Skeletal muscle satellite cell (primary cell): ENCODE data around the gene INPP4A.

Experiments used
- H3K27me3 ChIP-seq: 2 replicates; pipeline ENCODE4 v1.7.0; 2013; ENCODE audit warnings: low read length; ENCODE audit not compliant: control insufficient read depth, insufficient read depth
- H3K36me3 ChIP-seq: 2 replicates; pipeline ENCODE4 v1.7.0; 2013; ENCODE audit warnings: mild to moderate bottlenecking, control low read depth, low read length; ENCODE audit not compliant: insufficient read depth
- H3K4me1 ChIP-seq: 2 replicates; pipeline ENCODE4 v1.7.0; 2013; ENCODE audit warnings: low read length; ENCODE audit not compliant: control insufficient read depth, insufficient read depth
- H3K4me2 ChIP-seq: 2 replicates; pipeline ENCODE4 v1.7.0; 2013; ENCODE audit warnings: mild to moderate bottlenecking, low read length
- H3K4me3 ChIP-seq: 2 replicates; pipeline ENCODE4 v1.7.0; 2013; ENCODE audit warnings: low read length
- H3K9ac ChIP-seq: 2 replicates; pipeline ENCODE4 v1.7.0; 2013; ENCODE audit warnings: mild to moderate bottlenecking, low read depth, low read length, moderate library complexity
- H3K9me3 ChIP-seq: replicated peaks from 2 replicates; pipeline ENCODE4 v1.7.0; 2013; ENCODE audit warnings: mild to moderate bottlenecking, control low read depth, low read length

Gene INPP4A

DNA sequence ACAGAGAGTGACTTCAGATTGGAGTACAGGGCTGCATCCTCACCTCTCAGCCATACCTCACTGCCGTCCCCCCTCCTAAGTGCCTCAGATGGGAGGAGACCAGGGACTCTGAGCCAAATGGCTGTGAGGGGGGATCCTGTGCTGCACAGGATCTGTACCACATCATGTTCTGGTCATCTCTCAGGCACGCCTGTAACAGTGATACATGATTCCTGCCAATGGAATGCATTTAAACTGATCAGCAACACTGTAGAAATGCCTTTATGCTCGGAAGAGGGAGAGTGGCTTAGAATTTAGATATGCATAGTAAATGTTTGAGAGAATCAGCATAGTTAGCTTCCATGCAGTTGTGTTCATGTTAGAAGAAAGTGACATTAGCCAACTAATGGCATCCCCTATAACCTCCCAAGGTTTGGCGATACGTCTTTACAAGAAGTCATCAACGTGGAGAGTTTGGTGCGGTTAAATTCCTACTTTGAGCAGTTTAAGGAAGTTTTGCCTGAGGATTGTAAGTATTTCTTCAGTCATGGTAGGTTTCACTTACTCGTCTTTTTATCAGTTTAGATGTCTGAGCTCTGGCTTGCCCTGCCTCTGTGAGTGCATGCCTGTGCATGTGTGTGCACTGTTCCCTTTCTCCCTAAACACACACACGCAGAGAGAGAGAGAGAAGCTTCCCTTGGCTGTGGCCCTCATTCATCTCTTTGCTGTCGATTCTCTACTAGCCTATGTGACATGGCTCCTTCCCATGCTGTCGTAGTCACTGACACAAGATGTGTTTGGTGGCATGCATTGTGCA lies 123.7 kb downstream of the INPP4A start:
- no peak overlapping the region for H3K4me3 ChIP-seq
- H3K9ac ChIP-seq: no peak overlapping the region
- peaks cover 30% of the 10 kb centered on the region for H3K36me3 ChIP-seq

DNA sequence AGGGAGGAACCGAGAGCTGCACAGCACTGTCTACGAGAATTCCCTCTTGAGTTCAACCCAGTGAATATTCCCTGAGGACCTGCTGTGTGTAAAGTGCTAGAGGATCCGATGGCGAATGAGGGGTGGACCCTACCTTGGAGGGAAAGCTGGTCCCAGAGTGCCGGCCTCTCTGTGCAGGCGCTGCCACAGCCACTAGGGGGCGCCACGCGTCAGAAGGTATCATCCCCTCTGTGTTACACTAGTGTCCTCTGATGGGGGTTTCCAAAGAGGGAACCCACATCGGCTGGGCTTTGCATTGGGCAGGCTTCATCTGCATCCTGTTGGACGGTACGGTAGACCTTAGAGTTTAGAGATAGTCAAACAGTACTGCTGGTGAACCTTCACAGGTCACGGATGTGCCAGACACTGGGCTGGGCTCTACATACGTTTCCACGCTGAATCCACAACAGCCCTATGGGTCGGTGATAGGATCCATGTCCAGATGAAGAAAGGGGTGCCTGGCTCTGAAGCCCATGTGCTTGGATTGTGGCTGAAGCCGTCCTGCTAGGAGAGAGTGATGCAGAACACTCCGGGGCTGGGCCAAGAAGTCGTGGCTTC lies 124.6 kb downstream of the INPP4A start:
- no peak overlapping the region for H3K4me2 ChIP-seq
- H3K27me3 ChIP-seq: no peaks in the 10 kb centered on the region
- peaks cover 33% of the 10 kb centered on the region for H3K36me3 ChIP-seq
- H3K4me3 ChIP-seq: no peak overlapping the region
- H3K9me3 ChIP-seq: no peaks in the 10 kb centered on the region
- H3K9ac ChIP-seq: no peak overlapping the region
- peaks cover 8% of the 10 kb centered on the region for H3K4me1 ChIP-seq

More for the DNA sequence above, 123.7 kb downstream of the INPP4A start:
- Histone ChIP-seq H3K4me2 (no peak overlapping the region), H3K9me3 (no peaks in the 10 kb centered on the region), H3K4me1 (peaks cover 8% of the 10 kb centered on the region), H3K27me3 (no peaks in the 10 kb centered on the region)

DNA sequence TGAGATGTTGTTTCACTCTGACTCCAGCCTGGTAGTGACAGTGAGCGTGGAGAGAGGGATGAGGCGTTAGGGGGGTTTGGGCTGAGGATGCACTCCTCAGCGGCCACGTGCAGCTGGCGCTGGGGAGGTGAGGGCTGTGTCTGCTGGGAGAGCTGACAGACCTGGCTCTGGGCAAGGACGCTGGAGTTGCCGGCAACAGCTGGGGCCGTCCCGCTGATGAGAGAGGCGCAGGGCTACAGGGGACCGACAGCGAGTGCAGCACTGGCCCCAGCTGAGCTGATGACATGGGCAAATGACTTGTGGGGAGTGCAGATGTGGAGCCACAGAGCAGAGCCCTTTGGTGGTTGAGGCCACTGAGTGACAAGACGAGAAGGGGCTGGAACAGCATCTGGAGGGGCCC lies 125.3 kb downstream of the INPP4A start:
- Histone ChIP-seq H3K27me3 (no peaks in the 10 kb centered on the region), H3K4me3 (no peak overlapping the region), H3K4me2 (no peak overlapping the region), H3K9me3 (no peaks in the 10 kb centered on the region), H3K36me3 (peaks cover 33% of the 10 kb centered on the region), H3K9ac (no peak overlapping the region), H3K4me1 (peaks cover 8% of the 10 kb centered on the region)

DNA sequence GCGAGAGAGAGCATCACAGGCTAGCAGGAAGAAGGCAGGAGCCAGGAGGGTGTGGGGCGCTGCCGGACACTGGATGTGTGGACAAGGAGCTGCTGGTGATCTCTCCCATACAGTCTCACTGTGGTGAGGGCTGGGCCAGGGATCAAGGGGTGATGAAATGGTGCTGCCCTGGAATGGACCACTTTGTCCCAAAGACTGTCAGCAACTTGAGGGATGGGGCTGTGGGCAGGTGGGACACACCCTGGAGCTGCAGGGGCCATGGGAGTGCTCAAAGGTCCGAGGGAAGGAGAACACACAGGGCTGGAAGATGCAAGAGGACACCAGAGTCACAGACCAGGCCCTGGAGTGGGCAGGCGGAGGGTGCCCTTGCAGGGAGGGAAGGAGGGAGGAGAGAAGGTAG lies 125.7 kb downstream of the INPP4A start:
- Histone ChIP-seq H3K9ac (no peak overlapping the region), H3K4me1 (peaks cover 8% of the 10 kb centered on the region), H3K4me3 (no peak overlapping the region), H3K9me3 (no peaks in the 10 kb centered on the region), H3K36me3 (peaks cover 33% of the 10 kb centered on the region), H3K4me2 (no peak overlapping the region), H3K27me3 (no peaks in the 10 kb centered on the region)

DNA sequence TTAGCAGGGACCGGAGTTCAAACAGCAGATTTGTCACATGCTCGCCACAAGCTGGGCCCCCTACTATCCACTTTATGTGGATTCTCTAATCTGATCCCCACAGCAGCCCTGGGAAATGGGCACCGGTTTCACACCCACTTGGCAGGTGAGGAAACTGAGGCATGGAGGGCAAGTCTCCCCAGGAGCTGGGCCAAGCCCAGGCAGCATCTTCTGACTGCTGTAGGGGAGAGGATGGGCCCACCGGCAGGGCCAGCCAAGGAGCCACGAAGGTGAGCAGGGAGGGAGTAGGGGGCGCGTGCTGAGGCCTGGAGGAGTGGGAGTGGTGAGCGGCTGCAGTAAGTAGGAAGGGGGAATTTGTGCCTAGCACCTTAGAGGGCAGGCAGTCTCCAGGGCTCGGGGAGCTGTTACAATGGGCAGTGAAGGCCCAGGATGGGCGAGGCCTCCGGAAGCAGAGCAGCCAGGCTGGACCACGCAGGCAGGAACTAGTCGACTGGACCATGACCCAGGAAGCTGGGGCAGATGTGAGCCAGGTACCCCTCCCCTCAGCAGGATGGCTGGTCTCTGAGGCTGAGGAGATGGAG lies 126.6 kb downstream of the INPP4A start:
- H3K4me2 ChIP-seq: no peak overlapping the region
- H3K9ac ChIP-seq: no peak overlapping the region
- no peaks in the 10 kb centered on the region for H3K9me3 ChIP-seq
- H3K4me3 ChIP-seq: no peak overlapping the region
- no peaks in the 10 kb centered on the region for H3K27me3 ChIP-seq
- peaks cover 8% of the 10 kb centered on the region for H3K4me1 ChIP-seq
- H3K36me3 ChIP-seq: peaks cover 35% of the 10 kb centered on the region

DNA sequence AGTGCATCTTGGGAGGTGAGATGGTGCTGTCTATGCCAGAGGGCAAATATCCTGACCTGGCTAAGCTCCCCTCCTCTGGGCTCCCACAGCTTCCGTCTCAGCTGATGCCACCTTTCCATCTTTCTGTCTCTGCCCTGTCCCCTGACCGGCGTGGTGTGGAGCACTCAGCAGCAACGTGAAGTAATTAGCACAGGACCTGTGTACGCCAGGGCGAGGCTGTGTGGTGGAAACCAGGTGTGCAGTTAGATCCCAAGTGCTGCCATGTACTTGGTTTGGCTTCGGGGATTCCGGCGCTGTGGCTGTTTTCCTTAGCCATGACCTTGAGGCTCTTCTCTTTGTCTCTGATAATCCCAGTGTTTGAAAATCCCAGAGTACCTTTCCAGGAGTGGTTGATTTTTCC lies 127.1 kb downstream of the INPP4A start:
- Histone ChIP-seq H3K4me3 (no peak overlapping the region), H3K27me3 (no peaks in the 10 kb centered on the region), H3K9me3 (no peaks in the 10 kb centered on the region), H3K36me3 (peaks cover 31% of the 10 kb centered on the region), H3K9ac (no peak overlapping the region), H3K4me2 (no peak overlapping the region), H3K4me1 (peaks cover 8% of the 10 kb centered on the region)

DNA sequence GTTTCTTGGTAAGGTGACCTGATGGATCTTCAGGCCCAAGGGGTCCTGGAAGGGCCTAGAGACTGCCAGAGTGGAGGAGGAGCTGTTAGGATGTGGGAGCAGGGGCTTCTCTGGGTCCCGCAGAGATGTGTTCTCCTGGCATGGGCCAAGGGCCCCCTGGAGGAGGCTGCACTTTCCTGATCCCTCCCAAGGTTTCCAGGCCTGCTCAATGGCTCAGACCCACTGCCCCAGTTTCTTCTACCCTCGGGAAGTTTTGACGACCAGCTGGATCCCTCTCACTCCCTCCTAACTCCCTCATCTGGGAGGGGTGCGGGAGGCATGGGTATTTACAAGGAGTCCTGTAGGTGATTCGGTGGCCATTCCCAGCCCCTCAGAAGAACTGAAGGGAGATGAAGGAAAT lies 127.6 kb downstream of the INPP4A start:
- Histone ChIP-seq H3K4me3 (no peak overlapping the region), H3K4me2 (no peak overlapping the region), H3K36me3 (peaks cover 31% of the 10 kb centered on the region), H3K9ac (no peak overlapping the region), H3K27me3 (no peaks in the 10 kb centered on the region), H3K4me1 (peaks cover 8% of the 10 kb centered on the region), H3K9me3 (no peaks in the 10 kb centered on the region)

DNA sequence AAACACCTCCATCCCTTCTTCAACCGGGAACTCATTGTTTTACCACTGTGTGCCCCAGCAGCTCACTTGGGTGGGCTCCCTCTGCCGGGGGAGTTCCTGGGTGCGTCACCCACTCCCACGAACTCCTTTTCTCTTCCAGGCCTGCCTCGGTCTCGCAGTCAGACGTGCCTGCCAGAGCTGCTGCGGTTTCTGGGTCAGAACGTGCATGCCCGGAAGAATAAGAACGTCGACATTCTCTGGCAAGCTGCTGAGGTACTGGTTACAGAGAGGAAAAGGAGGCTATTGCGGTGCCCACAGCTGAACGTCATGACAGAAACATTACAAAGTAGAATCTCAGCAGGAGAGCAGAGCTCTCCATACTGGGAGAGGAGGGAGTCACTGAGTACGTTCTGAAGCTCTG lies 128.0 kb downstream of the INPP4A start:
- H3K4me1 ChIP-seq: peaks cover 8% of the 10 kb centered on the region
- no peak overlapping the region for H3K9ac ChIP-seq
- no peak overlapping the region for H3K4me2 ChIP-seq
- no peak overlapping the region for H3K4me3 ChIP-seq
- H3K9me3 ChIP-seq: no peaks in the 10 kb centered on the region
- H3K36me3 ChIP-seq: peaks cover 31% of the 10 kb centered on the region
- H3K27me3 ChIP-seq: no peaks in the 10 kb centered on the region

DNA sequence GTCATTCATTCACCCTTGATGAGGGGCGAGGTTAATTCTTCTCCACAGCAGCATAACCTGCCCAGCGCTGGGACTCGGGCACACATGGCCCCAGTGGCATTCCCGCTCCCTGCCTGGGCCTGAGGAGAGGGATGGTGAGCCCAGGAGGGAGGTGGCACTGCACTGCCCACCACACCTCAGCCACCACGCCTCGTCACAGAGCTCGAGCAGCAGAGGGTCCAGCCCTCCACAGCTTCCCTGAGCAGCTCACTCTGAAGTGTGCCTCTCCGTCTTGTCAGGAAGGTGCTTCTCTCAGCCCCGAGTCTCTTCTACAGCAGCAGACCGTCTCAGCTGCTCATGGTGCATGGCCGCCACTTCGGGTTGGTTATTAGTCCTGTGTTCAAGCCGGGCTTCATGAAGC lies 128.8 kb downstream of the INPP4A start:
- H3K27me3 ChIP-seq: no peaks in the 10 kb centered on the region
- no peak overlapping the region for H3K9ac ChIP-seq
- H3K36me3 ChIP-seq: peaks cover 28% of the 10 kb centered on the region
- H3K4me1 ChIP-seq: peaks cover 2% of the 10 kb centered on the region
- no peaks in the 10 kb centered on the region for H3K9me3 ChIP-seq
- H3K4me3 ChIP-seq: no peak overlapping the region
- no peak overlapping the region for H3K4me2 ChIP-seq

DNA sequence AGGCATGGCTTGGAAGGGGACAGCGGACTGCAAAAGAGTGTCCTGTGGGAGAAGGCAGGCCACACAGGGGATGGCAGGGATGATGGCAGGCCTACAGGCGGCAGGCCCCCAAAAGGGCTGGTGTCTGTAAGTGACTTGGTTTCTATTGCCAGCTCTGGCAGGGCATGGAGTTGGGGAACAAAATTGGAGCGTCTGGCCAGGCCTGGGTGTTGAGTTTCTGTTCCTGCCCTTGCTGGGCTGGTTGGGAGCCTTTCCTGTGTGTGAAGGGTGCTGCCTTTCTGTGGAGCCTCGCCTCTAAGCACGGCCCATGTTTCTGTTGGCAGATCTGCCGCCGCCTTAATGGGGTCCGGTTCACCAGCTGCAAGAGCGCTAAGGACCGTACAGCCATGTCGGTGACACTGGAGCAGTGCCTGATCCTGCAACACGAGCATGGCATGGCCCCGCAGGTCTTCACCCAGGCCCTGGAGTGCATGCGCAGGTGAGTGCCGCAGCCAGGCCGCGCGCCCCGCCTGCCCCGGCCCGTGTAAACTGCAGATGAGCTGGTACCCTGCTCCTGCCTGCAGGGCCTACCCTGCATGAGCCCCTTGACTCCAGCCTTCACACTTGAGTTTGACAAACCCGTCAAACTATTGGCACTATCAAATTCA lies 132.1 kb downstream of the INPP4A start:
- no peak overlapping the region for H3K9ac ChIP-seq
- H3K4me3 ChIP-seq: no peak overlapping the region
- H3K27me3 ChIP-seq: no peaks in the 10 kb centered on the region
- H3K4me1 ChIP-seq: no peaks in the 10 kb centered on the region
- no peaks in the 10 kb centered on the region for H3K9me3 ChIP-seq
- no peak overlapping the region for H3K4me2 ChIP-seq
- H3K36me3 ChIP-seq: peaks cover 10% of the 10 kb centered on the region

DNA sequence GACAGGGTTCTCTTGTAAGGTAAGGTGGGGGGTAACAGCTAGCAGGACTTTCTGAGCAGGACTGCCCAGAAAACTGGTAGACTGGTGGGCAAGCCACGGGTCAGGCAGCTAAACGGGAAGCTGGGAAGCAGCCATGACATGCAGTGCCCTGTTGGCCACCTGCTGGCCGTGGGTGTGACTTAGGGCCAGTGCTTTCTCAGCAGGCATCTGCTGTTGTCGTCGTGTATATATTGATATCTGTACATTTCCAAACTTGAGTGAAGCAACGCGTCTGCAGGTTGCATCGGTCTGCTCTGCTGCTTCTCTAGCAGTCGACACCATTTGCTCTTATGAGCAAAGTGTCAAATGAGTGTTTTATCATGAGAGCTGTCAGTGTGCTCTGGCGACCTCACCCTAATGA lies 132.7 kb downstream of the INPP4A start:
- Histone ChIP-seq H3K4me1 (no peaks in the 10 kb centered on the region), H3K9ac (no peak overlapping the region), H3K9me3 (no peaks in the 10 kb centered on the region), H3K4me2 (no peak overlapping the region), H3K4me3 (no peak overlapping the region), H3K27me3 (no peaks in the 10 kb centered on the region), H3K36me3 (peaks cover 12% of the 10 kb centered on the region)
